Measurements from ENCODE around the gene PLEKHN1. TPM values are rescaled to one million over a fixed set of nuclear protein-coding genes. Genes with fewer than 3 reads are reported as not detected.
A peak's percentile ranks its signal among the peaks of the same experiment; 100 is the strongest.

The PLEKHN1 gene
- total and polyA plus RNA-seq, 2 of the 4 experiments (the other 2 are of a cell fraction) = 0.54 to 2.1 TPM

- Histone ChIP-seq H4K91ac (ENCODE audit: insufficient read depth, low read depth, low read length) (peak within 1 kb of the TSS; percentile 12; the same call in 1 of the 2 replicates), H3K56ac (ENCODE audit: extremely low read depth, insufficient read depth, low read length) (peak within 1 kb of the TSS; percentile 46; the same call in 1 of the 2 replicates), H2BK15ac (ENCODE audit: low read depth, low read length) (no peak within 1 kb of the TSS), H4K5ac (ENCODE audit: low read depth, low read length) (no peak within 1 kb of the TSS), H2AK5ac (ENCODE audit: low read depth, low read length) (peak within 1 kb of the TSS; percentile 91), H3K27me3 (ENCODE audit: control insufficient read depth, insufficient read depth, low read length) (no peaks in the 10 kb centered on the region), H3K9ac (ENCODE audit: low read depth, low read length) (peak within 1 kb of the TSS; percentile 45; the same call in 1 of the 2 replicates), H4K20me1 (ENCODE audit: insufficient read depth, low read length) (peaks cover 31% of the 10 kb centered on the region), H2BK120ac (ENCODE audit: low read depth, low read length) (peak within 1 kb of the TSS; percentile 48; the same call in 1 of the 2 replicates), H3K23ac (ENCODE audit: low read depth, low read length) (peak within 1 kb of the TSS; percentile 73; the same call in 1 of the 2 replicates), H2BK20ac (ENCODE audit: low read depth, low read length) (no peak within 1 kb of the TSS), H3K4me2 (ENCODE audit: low read depth, low read length) (peak within 1 kb of the TSS; percentile 82), H3K4ac (ENCODE audit: low read depth, low read length) (peak within 1 kb of the TSS; percentile 72), H3K4me1 (ENCODE audit: control insufficient read depth, insufficient read depth, low read length) (peaks cover 20% of the 10 kb centered on the region), H3K27ac (ENCODE audit: insufficient read depth, low read length) (peak within 1 kb of the TSS; percentile 93), H3K36me3 (ENCODE audit: control insufficient read depth, insufficient read depth, low read length) (peaks cover 15% of the 10 kb centered on the region), H3K9me3 (ENCODE audit: control insufficient read depth, insufficient read depth, low read length) (no peaks in the 10 kb centered on the region), H3K9me1 (ENCODE audit: insufficient read depth, low read length) (peaks cover 2% of the 10 kb centered on the region; the same call in 1 of the 2 replicates), H3K4me3 (ENCODE audit: insufficient read depth, low read depth, low read length) (peak within 1 kb of the TSS; percentile 86), H3K18ac (ENCODE audit: low read depth, low read length) (no peak within 1 kb of the TSS; the same call in 1 of the 2 replicates), H2AK9ac (replicated peaks; ENCODE audit: low read depth, low read length, poor library complexity) (peak within 1 kb of the TSS; percentile 98), H4K8ac (ENCODE audit: low read depth in 2 of 2, low read length in 2 of 2) (peak within 1 kb of the TSS in 1 of 2 experiments; percentile 84; a peak in 2 of 4 replicates), H2BK5ac (ENCODE audit: low read depth, low read length, poor library complexity, severe bottlenecking) (peak within 1 kb of the TSS; percentile 92), H3K79me1 (ENCODE audit: low read depth in 1 of 2, low read length in 2 of 2) (peaks cover 16 to 41% of the 10 kb centered on the region in 2 experiments; a peak in 3 of 4 replicates), H2AFZ (replicated peaks; ENCODE audit: low read length, poor library complexity) (peak within 1 kb of the TSS; percentile 97), H3K14ac (replicated peaks; ENCODE audit: low read depth, low read length) (peak within 1 kb of the TSS; percentile 76; the same call in 1 of the 2 replicates)
- ChIA-PET POLR2A (ENCODE audit: unreplicated experiment) (interaction anchor here (0.6 kb wide), 2 partner anchors 44 to 244 kb away, joined by 3 to 4 read pairs; no protein-coding TSS in a partner anchor), CTCF (interaction anchor here (1.2 kb wide), 1 partner anchor 28 kb away, joined by 3 read pairs; no protein-coding TSS in a partner anchor)
- ATAC-seq (ENCODE audit: low read depth) = peak; percentile 52; the same call in 1 of the 2 replicates
- WGBS, 2 experiments (ENCODE audit: extremely low coverage in 2 of 2, insufficient read length in 1 of 2) = 0% methylated on average over 37 of the region's 58 CpGs; no CpG with 5 or more reads in 1 of the 2 experiments
- intact Hi-C loops (cut with micrococcal nuclease) = no loop called here
- dilution Hi-C loops (cut with HindIII; ENCODE audit: low sequenced_read_pairs, unreplicated experiment) = no loop called here
- no TSS peak for BruUV-seq (replicated peaks)
- in situ Hi-C loops (cut with MboI; ENCODE audit: low sequenced_read_pairs) = no loop called here
- TF ChIP-seq CTCF (conservative IDR thresholded peaks at IDR 0.05; ENCODE audit: low read depth, low read length) = no peak
- TF ChIP-seq POLR2A (IDR thresholded peaks at IDR 0.05; ENCODE audit: low read depth, low read length) = 0 out of 2 replicates have a peak, but pooled peaks have one; percentile 27
- TF ChIP-seq RAD21 (IDR thresholded peaks at IDR 0.05; ENCODE audit: low read length) = no peak
- no peak for TF ChIP-seq MAFK (IDR thresholded peaks at IDR 0.05; ENCODE audit: low read depth, low read length)
- TF ChIP-seq MXI1 (IDR thresholded peaks at IDR 0.05; ENCODE audit: borderline replicate concordance, low read depth, low read length) = peak; percentile 84; the same call in 1 of the 2 replicates
- no peak for TF ChIP-seq USF2 (IDR thresholded peaks at IDR 0.05; ENCODE audit: low read depth, low read length)
- DNase-seq = no peak
Observed at GRCh38 chr1:1020000-1020404, 53.7 kb downstream of the PLEKHN1 start, which contains the start of gene AGRN. Gene AGRN (plus strand): TSS chr1:1020120. CDS start chr1:1020173, 53 bp downstream.
